Esophagus squamous epithelium (tissue), 4 donors: Measurements from ENCODE around the gene RALGPS1.

Experiments
- CTCF ChIP-seq, 6 experiments: fragments of 450-650 bp in 4 of 6; fragments of 200-600 bp in 2 of 6; sonication (generic) in 2 of 6; IDR thresholded peaks; one replicate each; pipeline ENCODE4 v1.5.1; 2016 to 2019; ENCODE audit warnings: antibody characterized with exemption in 6 of 6, mild to moderate bottlenecking in 4 of 6, moderate library complexity in 4 of 6
- POLR2A ChIP-seq, 4 donors: fragments of 450-650 bp; IDR thresholded peaks; one replicate each; pipeline ENCODE4 v1.6.1; 2017; ENCODE audit warnings: antibody characterized with exemption in 4 of 4, mild to moderate bottlenecking in 4 of 4, moderate library complexity in 3 of 4

GRCh38 chr9:127004946-127005769, 90.6 kb downstream of the RALGPS1 start:
- TF ChIP-seq POLR2A (IDR thresholded peaks at IDR 0.05), result no peak
- TF ChIP-seq CTCF (IDR thresholded peaks at IDR 0.05), result no peak
